HG02885 (cell line): ENCODE results near the gene ANK3.

ENCODE experiments used
- ATAC-seq: cut with Tn5 transposase; IDR thresholded peaks from one replicate; pipeline ENCODE4 v1.9.1; 2021; ENCODE audit warnings: mild to moderate bottlenecking; ENCODE audit not compliant: unreplicated experiment, poor library complexity

ANK3 gene

DNA sequence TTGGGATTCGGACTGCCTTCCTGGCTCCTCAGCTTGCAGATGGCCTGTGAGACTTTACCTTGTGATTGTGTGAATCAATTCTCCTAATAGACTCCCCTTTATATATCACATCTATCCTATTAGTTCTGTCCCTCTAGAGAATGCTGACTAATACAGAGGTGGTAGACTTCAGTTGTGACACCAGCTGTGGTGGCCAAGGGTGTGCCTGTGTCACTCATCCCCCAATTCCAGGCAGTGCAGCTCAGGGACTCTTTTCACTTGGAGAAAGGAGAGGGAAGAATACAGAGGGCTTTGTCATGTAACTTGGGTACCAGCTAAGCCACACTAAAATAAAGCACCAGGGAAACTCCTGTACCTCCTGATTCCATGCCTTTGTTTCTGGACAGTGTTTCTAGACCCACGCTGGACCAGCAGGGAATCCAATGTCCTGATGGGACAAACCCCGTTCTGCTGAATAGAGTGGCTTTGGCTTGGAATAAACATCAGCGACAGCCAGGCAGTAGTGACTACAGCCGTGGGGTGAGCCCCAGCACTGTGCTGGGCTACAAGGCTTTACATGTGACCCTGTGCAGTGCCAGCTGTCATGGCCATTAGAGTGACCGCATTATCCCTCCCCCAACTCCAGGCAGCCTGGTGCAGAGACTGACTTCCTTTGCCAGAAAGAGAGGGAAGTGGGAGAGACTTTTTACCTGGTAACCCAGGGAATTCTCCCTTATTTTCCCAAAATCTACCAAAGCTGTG is 233.6 kb downstream of the ANK3 start:
- no peak for ATAC-seq

DNA sequence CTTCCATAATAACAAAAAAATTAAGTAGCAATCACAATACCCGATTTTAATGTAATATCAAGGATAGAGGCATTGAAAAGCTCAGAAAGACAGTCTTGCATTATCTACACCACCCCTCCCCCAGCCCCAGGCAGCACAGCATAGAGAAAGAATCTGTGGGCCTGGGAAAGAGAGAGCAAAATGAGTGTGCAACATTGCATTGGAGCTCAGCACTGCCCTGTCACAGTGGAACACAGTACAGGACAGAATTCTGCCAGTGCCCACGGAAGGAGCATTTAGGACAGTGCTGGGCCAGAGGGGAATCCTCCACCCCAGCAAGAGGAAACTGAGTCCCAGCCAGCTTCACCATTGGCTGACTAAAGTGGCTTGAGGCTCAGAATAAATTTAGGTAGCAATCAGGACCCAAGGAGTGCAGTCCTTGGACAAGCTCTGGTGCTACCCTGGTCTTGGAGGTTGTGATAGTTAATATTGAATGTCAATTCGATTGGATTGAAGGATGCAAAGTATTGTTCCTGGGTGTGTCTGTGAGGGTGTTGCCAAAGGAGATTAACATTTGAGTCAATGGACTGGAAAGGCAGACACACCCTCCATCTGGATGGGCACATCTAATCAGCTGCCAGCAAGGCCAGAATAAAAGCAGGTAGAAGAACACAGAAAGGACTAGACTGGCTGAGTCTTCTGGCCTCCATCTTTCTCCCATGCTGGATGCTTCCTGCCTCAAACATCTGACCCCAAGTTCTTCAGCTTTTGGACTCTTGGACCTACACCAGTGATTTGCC is 234.4 kb downstream of the ANK3 start:
- ATAC-seq = no peak

DNA sequence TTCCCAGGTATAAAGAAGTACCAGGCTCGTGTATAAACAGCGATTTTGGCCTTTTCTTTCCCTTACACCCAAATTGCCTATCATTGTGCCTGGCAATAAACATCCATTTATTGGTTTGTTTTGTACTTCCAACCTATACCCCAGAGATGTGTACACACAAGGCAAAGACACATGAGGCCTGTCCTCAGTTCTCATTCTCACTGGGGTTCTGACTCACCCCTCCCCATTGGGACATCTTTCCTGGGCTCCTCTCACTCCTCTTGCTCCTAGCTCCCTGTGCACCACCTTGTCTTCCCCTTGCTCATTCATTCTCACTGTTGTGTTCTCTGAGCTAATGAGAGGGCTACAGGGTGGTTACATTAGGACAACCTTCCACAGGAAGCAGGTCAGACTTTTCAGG is 240.7 kb downstream of the ANK3 start:
- ATAC-seq = no peak

DNA sequence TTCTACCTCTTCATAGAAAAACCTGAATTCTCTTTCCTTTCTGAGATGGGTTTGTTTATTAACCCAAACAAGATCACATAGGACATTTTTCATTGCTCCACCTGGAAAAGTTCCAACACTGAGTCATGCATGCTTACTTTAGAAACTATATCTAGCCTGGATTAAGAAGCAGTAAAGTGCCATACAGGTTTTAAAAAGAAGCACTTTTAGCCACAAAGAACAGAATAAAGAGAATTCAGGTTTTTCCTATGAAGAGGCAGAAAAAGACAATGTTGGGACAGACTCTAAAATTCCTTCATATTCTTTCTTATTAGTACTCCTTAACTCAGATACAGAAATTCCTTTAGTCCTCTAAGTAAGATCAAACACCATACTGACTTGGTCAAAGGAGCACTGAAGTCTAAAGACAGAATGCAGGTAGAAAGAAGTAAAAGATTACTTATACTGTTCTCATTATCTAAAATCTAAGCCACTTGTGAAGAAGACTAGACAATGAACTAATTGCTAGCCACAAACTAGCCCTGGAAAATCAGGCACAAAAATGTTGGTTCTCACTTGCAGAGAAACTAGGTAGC is 241.3 kb downstream of the ANK3 start:
- ATAC-seq = no peak

DNA sequence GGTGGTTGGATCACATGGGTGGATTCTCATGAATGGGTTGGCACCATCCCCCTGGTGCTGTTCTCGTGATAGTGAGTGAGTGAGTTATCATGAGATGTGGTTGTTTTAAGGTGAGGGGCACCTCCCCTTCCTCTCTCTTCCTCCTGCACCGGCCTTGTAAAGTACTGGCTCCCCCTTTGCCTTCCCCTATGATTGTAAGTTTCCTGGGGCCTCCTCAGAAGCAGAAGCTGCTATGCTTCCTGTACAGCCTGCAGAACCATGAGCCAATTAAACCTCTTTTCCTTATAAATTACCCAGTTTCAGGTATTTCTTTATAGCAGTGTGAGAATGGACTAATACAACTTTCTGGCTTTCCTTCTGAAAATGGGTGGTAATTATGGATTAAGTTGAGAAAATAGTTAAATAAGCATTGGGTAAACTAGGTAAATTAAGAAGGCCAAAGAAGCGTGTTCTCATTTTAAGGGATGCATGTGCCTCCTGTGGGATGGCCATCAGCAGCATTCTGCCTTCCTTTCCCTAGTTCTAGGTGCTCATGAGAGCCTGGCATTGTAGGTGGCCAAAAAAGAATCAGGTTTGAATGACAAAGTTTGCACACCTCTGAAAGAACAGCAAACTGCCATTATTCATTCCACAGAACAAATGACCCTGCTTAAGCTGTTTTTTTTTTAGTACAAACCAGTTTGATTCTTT is 242.0 kb downstream of the ANK3 start:
- no peak for ATAC-seq

DNA sequence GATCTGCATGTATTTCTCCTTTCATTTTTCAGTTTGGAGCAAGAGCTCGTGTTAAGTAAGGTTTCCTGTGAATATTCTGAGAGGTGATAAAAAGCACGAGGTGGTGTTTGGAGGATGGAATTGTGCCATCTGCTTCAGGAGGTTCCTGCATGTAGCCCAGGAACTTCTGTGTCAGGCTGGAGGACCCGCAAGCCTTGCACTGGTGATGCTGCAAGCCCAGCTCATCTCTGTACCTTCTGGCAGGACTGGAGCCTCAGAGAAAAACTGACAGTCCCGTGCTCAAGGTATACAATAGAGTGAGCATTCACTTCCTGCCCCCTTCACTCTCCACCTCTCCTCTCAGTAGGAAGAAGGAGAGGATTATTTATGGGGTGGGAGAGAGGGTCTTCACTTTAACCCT is 242.7 kb downstream of the ANK3 start:
- ATAC-seq = no peak

DNA sequence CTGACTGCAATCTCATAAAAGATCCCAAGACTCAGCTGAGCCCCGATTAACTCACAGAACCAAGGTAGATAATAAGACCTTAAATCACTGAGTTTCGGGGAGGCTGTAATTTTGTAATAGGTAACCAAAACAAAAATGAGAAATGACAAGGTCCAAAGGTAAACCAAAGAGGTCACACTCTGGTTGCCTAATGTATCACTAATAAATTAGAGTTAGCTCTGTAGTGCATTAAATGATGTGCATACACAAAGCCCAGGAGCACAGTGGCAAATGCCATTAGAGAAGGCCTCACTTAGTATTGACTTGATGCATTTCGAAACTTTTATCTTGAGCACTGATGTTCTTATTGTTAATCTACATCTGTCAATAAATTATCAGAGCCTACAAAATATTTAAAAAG is 245.6 kb downstream of the ANK3 start:
- ATAC-seq = no peak

DNA sequence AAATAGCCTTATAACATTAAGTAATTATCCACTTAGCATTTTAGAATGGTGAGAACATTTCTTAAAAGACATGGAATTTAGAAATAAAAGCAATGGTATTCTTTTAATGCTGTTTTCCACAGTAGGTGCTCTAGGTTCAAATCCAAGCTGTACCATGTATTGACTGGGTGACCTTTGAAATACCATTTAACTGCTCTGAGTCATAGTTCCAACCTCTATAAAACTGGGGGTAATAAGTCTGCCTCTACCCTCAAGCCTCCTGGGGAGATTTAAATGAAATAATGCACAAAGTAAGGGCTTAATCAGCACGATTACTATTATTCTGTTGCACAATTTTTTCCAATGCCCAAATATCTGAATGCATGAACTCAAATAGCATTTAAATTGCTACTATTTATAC is 246.9 kb downstream of the ANK3 start:
- ATAC-seq = no peak

DNA sequence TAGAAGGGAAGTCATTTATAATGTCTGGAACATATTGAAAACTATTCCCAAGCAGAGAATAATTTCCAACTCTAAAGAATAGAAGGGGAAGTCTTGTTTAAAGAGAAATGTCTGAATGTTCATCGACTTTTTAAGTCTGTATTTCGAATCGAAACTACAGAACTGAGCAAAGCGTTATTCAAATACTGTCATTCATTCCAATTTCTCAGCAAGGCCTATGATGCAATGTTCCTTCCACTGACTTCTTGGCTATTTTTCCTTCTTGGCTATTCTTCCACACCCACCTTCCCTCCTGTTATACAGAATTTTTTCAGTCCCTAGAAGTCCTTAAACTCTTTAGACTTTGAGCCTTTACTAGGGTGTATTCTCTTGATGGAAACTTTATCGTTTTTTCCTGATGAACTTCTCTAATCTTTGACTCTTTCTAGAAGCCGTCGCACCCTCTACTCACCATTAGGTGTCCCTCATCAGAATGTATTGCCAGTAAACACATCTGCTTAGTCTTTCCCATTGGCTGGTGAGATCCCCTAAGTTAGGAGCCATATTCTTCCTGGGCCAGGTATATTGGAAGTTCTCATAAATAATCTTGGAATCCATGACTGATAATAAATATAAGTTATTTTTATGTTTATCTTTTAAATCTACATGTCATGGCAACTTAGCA is 247.6 kb downstream of the ANK3 start:
- ATAC-seq = no peak

DNA sequence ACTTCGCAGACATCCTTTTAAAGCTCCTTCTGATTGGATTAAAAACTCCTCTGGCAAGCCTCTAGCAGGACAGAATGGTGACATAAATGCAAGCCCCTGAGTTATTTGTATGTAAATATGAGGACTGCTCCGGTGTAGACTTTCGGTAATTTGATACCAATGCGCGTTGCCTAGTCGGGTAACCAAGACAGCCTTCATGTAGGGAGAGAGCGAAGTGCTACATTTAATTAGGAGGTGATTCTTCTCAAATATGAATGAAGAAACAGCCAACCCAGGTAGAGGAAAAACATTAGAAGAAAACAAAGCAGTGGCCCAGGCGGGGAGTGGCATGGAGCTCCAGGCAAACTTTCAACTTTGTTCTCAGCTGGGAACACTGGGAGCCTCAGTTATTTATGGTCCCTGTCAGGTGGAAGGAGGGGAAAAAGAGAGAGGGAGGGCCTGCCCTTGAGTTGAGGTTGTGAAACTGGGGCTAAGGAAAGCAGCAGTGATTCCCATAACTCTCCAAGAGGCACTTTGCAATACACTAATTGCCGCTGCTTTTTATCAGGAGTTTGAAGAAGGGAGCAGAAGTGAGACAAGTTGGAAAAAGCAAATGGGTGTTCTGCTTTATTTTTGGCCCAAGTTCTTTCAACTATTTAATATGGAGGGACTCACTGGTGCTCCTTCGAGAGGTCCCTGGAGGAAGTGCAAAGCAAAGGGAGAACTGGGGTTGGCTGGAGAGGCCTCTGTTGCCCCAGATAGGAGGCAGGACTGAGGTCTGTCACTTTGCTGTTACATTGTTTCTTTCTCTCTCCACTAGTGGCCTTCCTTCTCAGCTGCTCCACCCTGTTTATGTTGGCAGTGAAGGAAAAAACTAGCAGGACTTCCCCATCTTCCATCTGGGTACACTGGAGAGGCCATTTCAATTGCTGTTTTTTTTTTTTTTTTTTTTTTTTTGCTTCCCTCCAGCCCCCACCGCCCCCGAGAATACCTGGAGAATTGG is 248.7 kb downstream of the ANK3 start:
- ATAC-seq = no peak

DNA sequence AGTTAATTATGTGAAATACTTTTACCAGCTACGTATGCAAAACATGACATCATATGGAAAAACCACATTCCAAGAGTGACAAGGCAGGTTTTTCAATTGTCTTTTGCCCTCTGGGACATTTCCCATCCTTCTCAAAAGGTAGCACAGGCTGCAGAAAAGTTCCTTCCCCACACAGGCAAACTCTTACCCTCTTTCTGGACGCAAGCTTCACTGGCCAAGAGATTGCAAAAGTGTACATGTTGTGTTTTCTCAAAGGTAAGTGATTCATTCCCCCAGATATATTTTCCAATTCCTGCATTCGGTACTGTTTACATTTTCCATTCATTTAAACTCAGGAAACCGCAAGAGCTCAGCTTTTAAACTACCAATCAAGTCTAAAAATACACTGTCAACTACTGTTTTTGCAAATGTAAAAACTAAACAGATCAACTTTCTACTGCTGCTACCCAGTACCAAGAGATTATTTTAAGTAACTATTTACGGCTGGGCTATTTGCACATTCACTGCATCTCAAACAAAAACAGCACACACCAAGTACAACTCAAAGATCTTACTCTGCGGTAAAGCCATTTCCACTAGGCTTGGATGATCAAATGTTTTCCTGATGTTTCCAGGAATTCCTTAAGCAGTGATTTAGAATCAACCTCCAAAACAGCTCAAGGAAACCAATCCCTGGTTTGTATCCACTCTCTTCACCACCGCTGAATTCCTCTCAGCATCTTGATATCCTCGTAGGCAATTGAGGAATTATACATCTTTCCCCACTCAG is 249.7 kb downstream of the ANK3 start:
- ATAC-seq = no peak

DNA sequence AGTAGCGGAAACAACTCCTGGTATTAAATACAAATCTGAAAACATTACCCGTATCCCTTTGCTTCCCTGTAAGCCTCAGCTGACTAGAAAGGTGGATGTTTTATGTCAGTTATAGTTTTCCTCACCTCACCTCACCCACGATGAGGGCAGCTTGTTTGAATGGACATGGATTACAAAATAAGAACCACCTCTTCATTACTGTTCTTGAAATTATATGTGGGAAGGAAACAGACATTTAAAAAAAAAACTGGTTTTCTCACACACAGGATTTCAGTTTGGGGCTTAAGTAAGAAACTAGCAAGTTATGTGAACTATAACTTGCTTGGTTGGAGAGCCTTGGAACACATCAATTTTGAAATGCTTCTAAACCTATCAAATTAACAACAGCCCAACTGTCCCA is 250.4 kb downstream of the ANK3 start:
- no peak for ATAC-seq

DNA sequence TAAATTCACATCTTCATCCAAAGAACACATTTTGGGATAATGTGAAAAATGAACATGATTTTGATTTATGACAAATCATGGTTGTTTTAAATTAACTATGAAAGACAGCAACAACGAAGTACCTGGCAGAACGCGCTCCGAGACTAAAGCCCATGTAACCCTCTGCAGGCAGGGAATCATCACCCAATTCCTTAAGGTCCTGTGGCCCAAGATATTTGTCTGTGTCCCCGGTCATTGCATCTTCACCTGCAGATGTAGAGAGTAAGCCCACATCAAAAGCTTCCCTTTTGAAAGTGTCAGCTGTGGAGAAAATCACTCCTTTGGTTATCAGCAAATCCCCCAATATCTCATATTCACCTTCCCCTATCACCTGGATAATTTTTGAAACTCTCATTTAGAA is 250.8 kb downstream of the ANK3 start:
- no peak for ATAC-seq

DNA sequence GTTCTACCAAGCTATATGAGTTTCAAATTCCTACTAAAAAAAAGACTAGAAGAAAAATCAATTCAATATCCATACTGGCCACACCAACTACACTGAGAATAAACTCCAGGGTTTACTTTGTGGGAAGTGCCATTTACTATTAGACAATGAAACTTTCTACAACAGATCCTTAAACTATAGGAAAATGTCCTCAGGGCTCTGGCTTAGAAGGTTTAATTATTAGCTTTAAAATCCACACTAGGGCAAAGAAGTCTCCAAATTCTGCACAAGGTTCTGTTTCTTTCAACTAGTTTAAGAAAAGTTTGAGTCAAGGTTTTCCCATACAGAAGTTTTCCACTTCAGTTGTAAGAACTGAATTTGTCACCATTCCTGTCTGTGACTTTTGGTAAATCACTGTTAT is 251.6 kb downstream of the ANK3 start:
- no peak for ATAC-seq

DNA sequence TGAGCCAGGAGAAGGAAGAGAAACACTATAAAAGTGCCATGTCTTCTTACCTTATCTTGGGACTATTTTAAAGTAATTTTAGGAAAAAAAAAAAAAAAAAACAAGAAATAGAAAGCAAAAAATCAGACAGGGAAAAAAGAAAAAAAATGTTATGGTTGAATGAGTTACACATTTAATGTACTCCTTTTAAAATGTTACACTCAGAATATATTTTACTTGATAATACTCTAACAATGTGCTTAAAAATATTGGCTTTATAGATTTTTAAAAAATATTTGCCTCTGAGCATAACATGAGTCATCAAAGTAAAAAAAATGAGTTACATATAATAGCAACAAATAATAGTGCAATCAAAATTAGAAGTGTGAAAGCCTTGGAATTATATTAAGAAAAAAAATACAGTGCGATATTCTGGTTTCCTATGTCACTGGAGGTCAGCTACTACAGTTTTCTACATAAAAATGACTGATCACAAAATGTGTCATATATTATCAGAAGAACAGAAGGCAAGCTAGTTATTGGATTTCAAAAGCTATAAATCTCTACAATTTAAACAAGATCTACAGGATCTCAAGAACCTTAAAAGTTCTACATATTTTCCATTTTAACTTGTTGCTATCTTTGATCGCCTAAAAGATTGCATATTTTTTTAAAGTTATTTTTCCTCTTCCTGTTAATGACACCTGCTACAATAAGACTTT is 252.2 kb downstream of the ANK3 start:
- ATAC-seq = no peak

DNA sequence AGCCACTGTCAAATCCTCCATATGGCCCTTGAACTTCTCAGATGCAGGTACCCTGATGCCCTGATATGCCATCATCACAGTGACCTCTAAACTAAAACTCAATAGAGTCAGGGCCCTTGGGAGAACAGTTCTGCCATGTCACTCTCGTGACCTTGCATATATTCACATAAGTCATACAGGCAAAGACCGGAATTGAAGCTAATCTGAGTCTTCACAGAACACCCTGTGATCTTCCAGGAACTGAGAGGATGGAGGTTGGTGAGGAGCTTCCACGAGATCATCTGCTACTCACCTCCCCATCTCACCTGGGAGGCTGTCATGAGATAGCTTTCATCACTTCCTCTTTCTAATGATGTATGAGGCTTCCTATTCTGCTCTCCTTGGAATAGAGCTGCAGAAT is 254.7 kb downstream of the ANK3 start:
- no peak for ATAC-seq

DNA sequence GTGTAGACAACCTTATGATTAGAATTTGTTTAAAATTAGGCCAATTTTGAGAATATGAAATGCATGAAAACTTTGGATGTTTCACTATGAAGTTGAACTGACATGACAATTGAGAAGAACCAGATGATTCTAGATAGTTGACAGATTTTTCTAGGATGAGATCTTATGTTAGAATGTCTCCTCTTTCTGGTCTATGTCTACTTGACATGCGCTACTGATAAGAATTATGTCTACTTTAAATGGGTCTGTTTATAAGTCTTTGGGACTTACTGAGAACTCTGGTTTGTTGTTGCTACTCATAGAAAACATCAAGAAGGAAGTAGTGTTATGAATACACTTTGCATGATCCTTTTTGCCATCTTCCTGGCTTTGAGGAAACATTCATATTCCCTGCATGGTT is 255.1 kb downstream of the ANK3 start:
- ATAC-seq = no peak

DNA sequence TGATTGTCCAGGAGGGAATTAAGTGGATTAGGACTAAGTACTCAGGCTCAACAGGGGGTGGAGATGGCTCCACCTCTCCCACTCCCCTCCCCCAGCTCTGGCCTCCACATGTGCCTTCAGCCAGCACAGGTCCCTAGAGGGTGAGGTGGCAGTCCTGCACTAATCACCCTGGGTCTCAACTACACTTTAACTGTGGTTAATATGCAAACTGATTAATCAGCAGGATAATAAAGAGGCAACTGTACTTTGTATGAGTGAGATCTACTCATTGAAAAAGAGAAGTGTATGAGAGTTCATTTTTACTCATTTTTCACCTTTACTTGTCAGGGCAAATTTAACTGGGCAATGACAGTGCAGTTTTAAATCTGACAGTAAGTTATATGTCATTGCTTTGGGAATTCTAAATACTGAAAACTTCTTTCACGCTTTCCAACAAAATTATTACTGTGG is 259.5 kb downstream of the ANK3 start:
- no peak for ATAC-seq
